HG03457 (cell line): Measurements from ENCODE around the gene KCNMB3.
"Not testable (repeated sequence)": the region's sequence is repeated elsewhere in the genome, so short reads cannot be mapped to it uniquely, and the experiment has no call there.

Experiments
- ATAC-seq: cut with Tn5 transposase; IDR thresholded peaks from one replicate; pipeline ENCODE4 v1.9.1; 2021; ENCODE audit warnings: moderate number of reproducible peaks; ENCODE audit not compliant: unreplicated experiment

KCNMB3 gene

DNA sequence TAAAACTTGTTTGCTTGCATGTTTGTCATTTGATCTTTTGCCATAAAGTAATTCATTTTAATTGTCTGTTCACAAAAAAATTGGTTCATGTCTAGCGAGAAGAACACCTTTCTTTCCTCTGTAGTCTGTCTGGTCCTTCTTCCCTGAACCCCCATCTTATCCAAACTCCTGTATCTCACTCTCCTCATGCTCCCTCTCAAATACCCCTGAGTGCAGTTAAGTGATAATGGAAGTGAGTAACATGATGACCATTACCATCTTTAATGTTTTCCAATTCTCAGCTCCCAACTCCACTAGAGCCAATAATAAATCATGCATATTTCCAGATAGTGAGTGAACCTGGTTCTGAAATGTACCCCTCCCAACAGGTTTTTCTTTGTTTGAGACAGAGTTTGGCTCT, 14.2 kb upstream of the KCNMB3 start:
- no peak for ATAC-seq

DNA sequence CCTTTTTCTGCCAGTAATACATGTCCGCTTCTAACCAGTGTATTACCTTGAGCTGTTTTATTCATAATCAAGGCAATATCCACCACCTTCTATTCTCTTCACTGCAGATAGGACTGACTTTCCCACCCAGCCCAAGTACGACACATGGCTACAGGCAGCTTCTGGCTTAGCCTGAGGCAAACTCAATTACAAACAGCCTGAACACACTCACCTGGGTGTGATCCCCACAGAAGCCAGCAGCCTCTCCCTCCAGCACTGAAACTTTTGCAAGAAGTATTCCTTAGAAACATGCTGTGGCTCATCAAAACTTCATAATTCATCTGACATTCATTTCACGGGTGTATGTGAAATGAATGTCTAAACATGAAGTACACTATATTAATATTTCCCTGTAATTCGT, 13.5 kb upstream of the KCNMB3 start:
- ATAC-seq, result no peak

DNA sequence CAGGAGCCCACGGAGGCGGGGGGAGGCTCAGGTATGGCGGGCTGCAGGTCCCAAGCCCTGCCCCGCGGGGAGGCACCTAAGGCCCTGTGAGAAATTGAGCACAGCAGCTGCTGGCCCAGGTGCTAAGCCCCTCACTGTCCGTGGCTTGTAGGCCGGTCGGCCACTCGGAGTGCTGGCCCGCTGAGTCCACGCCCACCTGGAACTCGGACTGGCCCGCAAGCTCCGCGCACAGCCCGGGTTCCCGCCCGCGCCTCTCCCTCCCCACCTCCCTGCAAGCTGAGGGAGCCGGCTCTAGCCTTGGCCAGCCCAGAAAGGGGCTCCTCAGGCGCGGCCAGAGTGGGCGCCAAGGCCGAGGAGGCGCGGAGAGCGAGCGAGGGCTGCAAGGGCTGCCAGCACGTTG, 12.2 kb upstream of the KCNMB3 start:
- ATAC-seq, result no peak

DNA sequence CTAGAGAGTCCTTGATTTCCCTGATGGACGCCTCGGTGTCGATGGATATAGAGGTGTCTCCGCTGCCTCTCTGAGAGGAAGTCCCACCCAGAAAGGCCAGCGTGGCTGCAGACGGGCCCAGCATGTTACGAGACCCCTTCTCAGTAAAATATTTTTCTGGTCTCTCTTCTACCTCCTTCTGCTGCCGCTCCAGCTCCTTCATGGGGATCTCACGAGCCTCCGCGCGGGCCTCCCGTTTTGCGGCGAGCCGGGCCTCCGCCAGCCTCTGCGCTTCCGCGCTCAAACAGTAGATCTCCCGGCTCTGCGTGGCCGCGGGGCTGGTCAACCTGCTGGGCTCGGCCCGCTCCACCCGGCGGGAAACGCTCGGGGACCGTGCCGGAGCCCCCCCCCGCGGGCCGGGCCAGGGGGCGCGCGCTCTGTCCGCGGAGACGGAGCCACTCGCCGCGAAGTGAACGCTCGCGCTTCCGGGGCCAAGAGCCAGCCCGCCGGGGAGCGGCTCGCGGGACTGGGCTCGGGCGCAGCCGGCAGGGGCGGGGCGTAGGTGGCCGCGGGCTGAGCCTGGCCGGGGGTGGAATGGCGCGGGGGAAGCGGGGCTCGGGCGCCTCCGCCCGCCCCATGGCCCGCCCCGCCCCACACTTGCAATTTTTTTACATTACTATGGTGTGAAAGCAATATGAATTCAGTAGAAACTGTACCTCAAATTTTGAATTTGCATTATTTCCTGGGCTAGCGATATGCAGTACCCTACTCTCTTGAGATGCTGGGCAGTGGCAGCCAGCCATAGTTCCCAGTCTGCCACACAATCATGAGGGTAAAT, 10.2 kb upstream of the KCNMB3 start:
- peak; percentile 72 for ATAC-seq

DNA sequence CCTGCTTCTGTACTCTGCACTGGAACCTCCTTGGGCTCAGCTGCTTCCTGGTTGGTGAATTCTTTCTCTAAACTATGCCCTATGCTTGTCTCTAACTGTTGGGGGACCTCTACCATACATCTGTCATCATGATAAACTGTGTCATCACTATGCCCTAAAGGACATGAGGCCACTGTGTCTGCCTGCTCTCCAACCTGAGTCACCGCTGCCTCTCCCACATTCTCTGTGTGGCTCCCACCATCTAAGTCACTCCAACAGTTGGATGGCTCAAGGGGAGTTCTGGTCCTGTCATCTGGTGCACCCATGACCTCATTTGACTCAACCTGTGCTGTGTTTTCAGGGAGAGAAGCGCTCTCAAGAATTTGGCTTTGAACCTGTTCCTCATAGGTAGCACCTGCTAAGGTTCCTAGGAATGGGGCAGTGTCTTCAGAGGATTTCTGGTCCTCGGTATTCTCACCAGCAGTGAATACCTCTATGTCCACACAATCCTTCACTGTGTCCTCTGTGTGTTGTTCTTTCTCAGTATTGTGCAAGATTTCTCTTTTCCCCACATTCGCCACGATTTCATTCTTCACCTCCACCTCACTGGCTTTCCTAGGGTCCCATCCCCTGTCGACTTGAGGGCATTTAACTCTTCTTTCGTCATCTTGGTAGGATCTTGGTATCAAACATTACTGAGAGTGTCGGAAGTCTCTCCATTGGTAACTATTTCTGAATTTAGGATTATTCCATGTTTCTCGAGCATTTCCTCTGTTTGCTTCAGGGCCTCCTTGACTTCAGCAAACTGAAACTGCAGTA, 9.2 kb upstream of the KCNMB3 start:
- not testable (repeated sequence) for ATAC-seq

DNA sequence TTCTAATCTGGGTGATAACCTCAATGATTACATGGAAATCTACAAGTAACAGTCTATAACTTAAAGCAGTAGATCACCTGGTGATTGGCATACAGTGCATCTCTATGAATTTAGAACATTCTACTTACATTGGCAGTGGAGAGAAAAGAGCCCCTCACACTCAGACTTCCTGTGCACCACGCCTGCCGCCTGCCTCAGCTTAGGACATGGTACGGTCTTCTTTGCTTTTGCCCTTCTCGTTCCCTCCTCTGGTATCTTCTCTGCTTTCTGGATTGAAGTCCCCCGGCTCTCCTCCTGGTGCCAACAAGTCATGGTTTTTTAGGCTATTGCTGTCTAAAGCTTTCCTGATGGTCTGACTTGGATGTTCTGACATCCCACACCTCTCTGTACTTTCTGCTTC, 7.9 kb upstream of the KCNMB3 start:
- no peak for ATAC-seq

DNA sequence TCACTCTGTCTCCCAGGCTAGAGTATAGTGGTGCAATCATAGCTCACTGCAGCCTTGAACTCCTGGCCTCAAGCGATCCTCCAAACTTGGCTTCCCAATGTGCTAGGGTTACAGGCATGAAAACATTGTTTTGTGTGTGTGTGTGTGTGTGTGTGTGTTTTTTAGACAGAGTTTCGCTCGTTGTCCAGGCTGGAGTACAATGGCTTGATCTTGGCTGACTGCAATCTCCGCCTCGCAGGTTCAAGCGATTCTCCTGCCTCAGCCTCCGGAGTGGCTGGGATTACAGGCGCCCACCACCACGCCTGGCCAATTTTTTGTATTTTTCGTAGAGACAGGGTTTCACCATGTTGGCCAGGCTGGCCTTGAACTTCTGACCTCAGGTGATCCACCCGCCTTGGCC, 6.8 kb upstream of the KCNMB3 start:
- ATAC-seq, result not testable (repeated sequence)

DNA sequence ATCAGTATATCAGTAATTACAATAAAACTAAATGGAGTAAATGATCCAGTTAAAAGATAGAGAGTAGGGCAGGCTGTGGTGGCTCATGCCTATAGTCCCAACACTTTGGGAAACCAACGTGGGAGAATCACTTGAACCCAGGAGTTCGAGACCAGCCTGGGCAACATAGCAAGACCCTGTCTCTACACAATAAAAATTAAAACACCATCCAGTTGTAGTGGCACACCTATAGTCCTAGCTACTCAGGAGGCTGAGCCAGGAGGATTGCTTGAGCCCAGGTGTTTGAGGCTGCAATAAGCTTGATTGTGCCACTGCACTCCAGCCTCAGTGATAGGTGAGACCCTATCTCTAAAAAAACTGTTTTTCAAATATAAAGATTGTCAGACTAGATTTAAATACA, 5.9 kb upstream of the KCNMB3 start:
- no peak for ATAC-seq

DNA sequence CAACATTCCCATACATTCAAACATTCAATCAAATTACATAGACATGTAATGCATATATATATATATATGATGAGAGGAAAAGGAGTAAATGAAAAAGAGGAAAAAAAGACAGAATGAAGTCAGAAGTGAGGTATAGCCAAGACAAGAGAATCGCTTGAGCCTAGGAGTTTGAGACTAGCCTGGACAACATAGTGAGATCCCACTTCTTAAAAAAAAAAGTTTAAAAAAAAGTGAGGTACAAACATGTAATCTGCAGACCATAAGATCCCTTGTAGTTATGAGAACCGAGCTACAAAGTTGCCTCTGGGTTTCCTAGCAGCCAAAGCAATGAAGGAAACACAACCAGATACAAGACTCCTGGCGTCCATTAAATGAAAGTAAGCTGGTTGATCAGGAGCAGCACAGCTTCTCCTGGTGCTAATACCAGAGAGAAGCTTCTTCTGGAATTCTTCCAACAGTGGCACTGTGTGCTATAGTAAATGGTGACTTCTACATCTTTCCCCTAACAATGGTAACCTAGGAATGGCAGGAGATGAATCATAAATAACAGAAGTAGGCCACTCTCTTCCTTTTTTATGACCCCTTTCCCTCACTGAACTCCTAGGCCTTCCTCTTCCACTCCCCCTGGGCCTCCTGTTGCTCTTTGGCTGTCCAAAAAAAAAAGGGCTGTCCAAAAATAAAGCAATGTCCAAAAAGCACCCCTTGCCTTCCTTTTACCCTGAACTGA, 3.5 kb downstream of the KCNMB3 start:
- no peak for ATAC-seq

DNA sequence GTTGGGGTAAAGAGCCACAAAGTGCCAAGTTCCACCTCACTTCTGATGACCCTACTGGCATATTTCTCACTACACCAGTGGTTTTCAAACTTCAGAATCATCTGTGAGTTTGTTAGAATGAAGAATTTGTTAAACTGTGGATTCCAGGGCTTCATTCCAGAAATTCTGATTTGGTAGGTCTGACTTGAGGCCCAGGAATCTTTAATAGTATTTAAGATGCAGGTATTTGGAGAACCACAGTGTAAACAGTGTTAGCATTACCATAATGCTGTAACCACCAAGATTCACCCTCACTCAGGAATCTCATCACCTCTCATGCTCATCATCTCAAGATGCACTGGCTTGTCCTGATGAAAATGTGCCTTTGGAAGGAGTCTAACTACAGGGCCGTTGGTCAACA, 6.0 kb downstream of the KCNMB3 start:
- no peak for ATAC-seq

DNA sequence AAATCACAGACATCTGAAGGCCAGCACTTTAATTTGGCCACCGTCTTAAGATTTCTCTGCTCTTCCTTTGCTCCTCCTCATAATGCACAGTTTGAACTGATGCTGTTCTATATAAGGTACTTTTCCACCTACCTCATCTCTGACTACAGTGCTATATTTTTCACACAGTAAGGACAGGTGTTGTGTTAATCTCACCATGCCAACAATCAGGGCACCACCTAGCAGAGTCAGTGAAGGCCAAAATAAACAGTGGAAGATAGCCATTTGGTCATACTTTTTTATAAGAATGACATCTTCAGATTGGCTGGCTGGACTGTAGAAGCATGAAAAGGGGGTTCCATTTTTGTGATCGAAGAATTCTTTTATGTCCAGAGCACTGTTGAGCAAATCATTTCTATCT, 8.1 kb downstream of the KCNMB3 start:
- not testable (repeated sequence) for ATAC-seq

DNA sequence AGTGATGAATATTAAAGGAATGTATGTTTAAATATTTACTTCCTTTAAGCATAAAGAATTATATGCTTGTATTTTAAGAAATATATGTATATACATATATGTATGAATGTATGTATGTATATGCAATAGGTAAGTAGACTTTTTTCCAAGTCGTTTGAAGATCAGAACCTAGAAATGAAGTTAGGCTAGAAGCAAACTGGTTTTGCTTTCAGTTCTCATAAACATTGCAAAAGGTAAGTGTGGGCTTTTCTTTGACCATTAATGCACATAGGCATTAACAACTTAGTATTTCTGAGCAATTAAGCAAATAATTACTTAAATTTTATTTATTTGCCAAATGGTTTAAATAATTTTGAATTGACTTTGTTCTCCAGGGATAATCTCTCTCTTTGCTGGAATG, 10.6 kb downstream of the KCNMB3 start:
- ATAC-seq, result not testable (repeated sequence)

DNA sequence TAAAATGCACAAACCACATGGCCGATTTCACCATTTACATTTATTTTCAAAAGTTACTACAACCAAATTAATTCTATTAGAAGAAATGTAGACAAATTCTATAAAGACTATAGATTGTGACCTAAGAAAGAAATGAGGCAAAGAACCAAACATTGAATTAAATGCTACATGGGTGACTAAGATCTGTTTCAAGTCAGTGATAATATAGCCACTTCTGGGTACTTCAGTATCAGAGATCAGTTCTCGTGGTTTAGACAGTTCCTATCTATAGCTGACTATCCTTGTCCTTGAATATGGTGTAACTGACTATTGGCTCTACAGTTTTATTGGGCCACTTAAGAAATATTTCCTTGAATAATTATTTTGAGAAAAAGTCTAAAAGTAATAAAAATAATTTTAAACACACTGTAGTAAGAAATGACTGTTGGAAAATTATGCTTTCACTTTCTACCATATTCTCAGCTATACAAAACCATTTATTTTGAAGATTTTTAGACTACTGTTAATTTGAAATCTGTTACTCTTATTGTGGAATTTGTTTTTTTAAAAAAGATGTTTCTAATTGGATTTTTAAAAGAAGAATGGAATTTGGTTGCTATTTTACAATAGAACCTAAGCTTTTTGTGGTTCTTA, 14.1 kb downstream of the KCNMB3 start:
- peak; percentile 79 for ATAC-seq

DNA sequence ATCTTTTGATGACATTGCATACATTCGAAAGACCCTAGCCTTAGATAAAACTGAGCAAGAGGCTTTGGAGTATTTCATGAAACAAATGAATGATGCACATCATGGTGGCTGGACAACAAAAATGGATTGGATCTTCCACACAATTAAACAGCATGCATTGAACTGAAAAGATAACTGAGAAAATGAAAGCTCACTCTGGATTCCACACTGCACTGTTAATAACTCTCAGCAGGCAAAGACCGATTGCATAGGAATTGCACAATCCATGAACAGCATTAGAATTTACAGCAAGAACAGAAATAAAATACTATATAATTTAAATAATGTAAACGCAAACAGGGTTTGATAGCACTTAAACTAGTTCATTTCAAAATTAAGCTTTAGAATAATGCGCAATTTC, 16.7 kb downstream of the KCNMB3 start:
- no peak for ATAC-seq

DNA sequence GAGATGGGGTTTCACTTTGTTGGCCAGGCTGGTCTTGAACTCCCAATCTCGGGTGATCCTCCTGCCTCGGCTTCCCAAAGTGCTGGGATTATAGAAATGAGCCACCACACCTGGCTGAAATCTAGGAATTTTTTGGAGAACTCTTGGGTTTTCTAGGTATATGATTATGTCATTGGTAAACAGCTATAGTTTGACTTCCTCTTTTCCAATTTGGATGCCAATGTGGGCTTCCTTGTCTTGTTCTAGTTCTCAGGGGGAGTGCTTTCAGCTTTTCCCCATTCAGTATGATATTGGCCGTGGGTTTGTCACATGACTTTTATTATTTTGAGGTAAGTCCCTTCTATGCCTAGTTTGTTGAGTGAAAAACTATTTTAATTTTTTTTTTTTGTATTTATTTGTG, 17.9 kb downstream of the KCNMB3 start:
- ATAC-seq, result no peak

DNA sequence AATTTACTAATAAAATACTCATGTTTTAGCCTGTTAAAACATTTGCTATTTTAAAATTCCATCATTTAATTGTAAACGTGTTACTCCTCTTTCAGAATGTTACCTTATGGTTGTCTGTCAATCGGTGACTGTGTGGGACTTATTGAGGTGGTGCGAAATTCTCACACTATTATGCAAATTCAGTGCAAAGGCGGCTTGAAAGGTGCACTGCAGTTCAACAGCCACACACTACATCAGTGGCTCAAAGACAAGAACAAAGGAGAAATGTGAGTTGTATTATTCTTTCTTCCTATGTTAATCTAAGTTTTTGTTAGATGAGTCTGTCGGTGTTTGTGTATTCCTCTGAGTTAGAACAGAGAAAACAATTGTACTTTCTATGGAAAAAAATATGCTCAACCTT, 21.7 kb downstream of the KCNMB3 start:
- no peak for ATAC-seq

DNA sequence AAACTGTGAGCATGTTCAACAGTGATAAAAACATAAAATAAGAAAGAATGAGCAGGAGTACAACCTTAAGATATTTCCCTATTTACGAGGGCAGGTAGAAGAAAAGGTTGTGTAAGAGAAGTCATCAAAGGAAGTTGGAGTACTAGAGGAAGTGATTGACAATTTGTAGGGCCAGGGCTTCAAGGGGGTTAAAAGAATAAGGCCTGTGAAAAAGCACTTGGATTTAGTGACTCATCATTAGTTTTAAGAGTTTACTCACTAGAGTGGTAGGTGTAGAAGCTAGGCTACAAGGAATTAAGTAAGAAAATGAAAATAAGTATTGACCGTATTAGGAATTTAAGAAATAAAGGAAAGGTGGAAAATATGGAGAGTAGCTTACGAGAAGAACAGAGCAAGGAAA, 23.6 kb downstream of the KCNMB3 start:
- ATAC-seq, result no peak

DNA sequence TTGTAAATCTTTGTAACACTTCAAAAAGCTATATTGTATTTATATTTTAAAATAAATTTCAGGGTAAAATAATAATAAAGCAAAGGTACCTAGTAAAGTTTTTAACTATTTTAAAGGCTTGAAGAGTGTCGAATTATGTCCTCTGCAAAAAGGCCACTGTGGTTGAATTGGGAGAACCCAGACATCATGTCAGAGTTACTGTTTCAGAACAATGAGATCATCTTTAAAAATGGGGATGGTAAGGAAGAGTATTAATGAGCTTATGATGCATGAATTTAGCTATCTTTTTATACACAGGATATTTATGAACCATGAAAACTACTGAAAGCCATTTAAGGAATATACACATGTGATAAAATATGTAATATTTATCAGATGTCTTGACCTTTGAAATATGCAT, 26.3 kb downstream of the KCNMB3 start:
- ATAC-seq, result no peak

DNA sequence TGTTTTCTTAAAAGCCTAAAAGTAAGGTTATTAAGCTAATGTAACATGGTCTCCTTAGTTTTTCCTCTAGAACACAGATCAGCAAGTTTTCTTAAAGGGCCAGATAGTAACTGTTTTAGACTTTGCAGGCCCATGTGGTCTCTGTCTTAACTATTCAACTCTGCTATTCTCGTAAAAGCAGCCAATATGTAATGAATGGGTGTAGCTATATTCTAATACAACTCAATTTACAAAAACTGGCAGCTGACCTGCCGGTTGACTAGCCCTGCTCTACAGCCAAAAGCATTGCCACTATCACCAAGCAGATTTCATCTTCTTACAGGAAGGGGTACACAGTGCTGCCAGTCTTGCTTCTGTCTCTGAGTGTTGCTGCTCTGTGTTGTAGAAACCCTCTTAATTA, 27.4 kb downstream of the KCNMB3 start:
- ATAC-seq, result no peak

DNA sequence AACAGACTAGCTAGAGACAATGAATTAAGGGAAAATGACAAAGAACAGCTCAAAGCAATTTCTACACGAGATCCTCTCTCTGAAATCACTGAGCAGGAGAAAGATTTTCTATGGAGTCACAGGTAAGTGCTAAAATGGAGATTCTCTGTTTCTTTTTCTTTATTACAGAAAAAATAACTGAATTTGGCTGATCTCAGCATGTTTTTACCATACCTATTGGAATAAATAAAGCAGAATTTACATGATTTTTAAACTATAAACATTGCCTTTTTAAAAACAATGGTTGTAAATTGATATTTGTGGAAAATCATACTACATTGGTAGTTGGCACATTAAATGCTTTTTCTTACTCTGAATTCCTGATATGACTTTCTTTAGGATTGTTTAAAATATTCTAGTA, 32.7 kb downstream of the KCNMB3 start:
- ATAC-seq, result not testable (repeated sequence)

DNA sequence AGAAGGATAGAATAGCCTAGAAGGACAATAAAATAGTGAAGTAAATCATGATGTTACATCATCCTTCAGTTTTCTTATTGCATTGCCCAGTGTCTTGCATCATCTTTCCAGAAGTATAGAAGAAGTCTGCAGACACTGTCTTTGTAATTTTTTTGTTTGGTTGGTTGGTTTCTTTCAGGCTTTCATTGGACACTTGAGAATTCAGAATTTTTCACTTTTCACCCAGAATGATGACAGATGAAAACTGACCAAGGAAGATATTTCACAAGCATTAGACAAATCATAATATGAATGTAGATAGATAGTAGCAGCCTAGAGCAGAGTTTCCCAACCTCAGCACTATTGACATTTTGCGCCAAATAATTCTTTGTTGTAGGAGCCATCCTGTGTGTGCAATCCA, 35.4 kb downstream of the KCNMB3 start:
- ATAC-seq, result not testable (repeated sequence)
